Endodermal cell (in vitro differentiated cells): ENCODE measurements around the gene TNNT2. TPM values are rescaled to one million over a fixed set of nuclear protein-coding genes. Genes with fewer than 3 reads are reported as not detected.

Source experiments
- DNase-seq: peaks from one replicate; pipeline ENCODE4 v3.0.0-alpha.2; 2017
- H3K27ac ChIP-seq: 2 replicates; pipeline ENCODE4 v1.5.1; 2013; ENCODE audit warnings: mild to moderate bottlenecking, low read depth, low read length, moderate library complexity
- H3K27me3 ChIP-seq: 2 replicates; pipeline ENCODE4 v1.6.1; 2013; ENCODE audit warnings: mild to moderate bottlenecking, low read length, moderate library complexity; ENCODE audit not compliant: insufficient read depth, control insufficient read depth, poor library complexity, severe bottlenecking
- H3K36me3 ChIP-seq: 2 replicates; pipeline ENCODE4 v1.7.0; 2013; ENCODE audit warnings: mild to moderate bottlenecking, low read length, moderate library complexity; ENCODE audit not compliant: control insufficient read depth, insufficient read depth
- H3K4me1 ChIP-seq: one replicate; pipeline ENCODE4 v1.7.0; 2013; ENCODE audit warnings: low read length; ENCODE audit not compliant: control insufficient read depth, insufficient read depth
- H3K4me3 ChIP-seq: 2 replicates; pipeline ENCODE4 v1.5.1; 2013; ENCODE audit warnings: mild to moderate bottlenecking, low read length, moderate library complexity
- H3K9ac ChIP-seq: 2 replicates; pipeline ENCODE4 v1.6.1; 2013; ENCODE audit warnings: mild to moderate bottlenecking, low read length, moderate library complexity; ENCODE audit not compliant: poor library complexity, severe bottlenecking; ENCODE audit errors: extremely low read depth
- H3K9me3 ChIP-seq: 2 replicates; pipeline ENCODE4 v1.6.1; 2013; ENCODE audit warnings: mild to moderate bottlenecking, low read length, moderate library complexity; ENCODE audit not compliant: control insufficient read depth
- H3K27ac Mint-ChIP-seq: 2 replicates; pipeline ENCODE4 v1.8.0; 2020; ENCODE audit warnings: mixed read lengths
- H3K27me3 Mint-ChIP-seq: 2 replicates; pipeline ENCODE4 v1.8.0; 2021; ENCODE audit warnings: mild to moderate bottlenecking, mixed read lengths; ENCODE audit not compliant: insufficient read depth
- H3K36me3 Mint-ChIP-seq: 2 replicates; pipeline ENCODE4 v1.8.0; 2020; ENCODE audit warnings: low read depth, mixed read lengths
- H3K4me1 Mint-ChIP-seq: 2 replicates; pipeline ENCODE4 v1.8.0; 2020; ENCODE audit warnings: mixed read lengths
- H3K4me3 Mint-ChIP-seq: 2 replicates; pipeline ENCODE4 v1.8.0; 2020; ENCODE audit warnings: mild to moderate bottlenecking, moderate library complexity, mixed read lengths
- H3K9me3 Mint-ChIP-seq: 2 replicates; pipeline ENCODE4 v1.8.0; 2020; ENCODE audit warnings: mild to moderate bottlenecking, mixed read lengths
- CTCF ChIP-seq: fragments of 200-600 bp; sonication (generic); conservative IDR thresholded peaks from 2 replicates; pipeline ENCODE4 v1.5.0; 2021; ENCODE audit warnings: antibody characterized with exemption, mild to moderate bottlenecking
- WGBS, 2 experiments: methylation state at CpG; one replicate each; pipeline versions ENCODE4 v1.1.5 to v1.1.7; 2013; ENCODE audit warnings: missing lambda C conversion rate in 2 of 2, mixed read lengths in 1 of 2; ENCODE audit not compliant: insufficient coverage in 1 of 2, insufficient read length in 1 of 2; 5-methylcytosine and 5-hydroxymethylcytosine counted together
- total RNA-seq, 2 donors: library from RNA; stranded (reverse); fragmentation: NEBNext Ultra II Directional in 1 of 2; extraction: Animal tissue kit (Norgen Biotek cat#: 25700) in 1 of 2; gene quantifications; 2 replicates in 1 of 2; 3 replicates in 1 of 2; pipeline ENCODE4 v1.2.1, GENCODE V29; 2021

TNNT2 gene
- total RNA-seq, 2 donors from 2014 or later: 0.35 to 0.88 TPM

- Mint-ChIP-seq H3K4me1 (peaks cover 30% of the 10 kb centered on the region), H3K27me3 (peaks cover 20% of the 10 kb centered on the region), H3K27ac (no peak overlapping the region), H3K4me3 (peak overlapping the region; percentile 56), H3K36me3 (no peaks in the 10 kb centered on the region), H3K9me3 (no peaks in the 10 kb centered on the region)
- no peaks in the 10 kb centered on the region for H3K36me3 ChIP-seq
- peaks cover 48% of the 10 kb centered on the region for H3K27me3 ChIP-seq
- peak overlapping the region; percentile 71 for H3K4me3 ChIP-seq
- H3K9ac ChIP-seq: peak overlapping the region; percentile 57
- no peaks in the 10 kb centered on the region for H3K4me1 ChIP-seq
- H3K27ac ChIP-seq: no peak overlapping the region
- 8 to 13% methylated on average over 40 to 62 of the region's 62 CpGs for WGBS, 2 experiments
- TF ChIP-seq CTCF: no peak
- DNase-seq: peak; percentile 91
- no peaks in the 10 kb centered on the region for H3K9me3 ChIP-seq
Observed at GRCh38 chr1:201399352-201400126, 22.1 kb upstream of the TNNT2 start.

GRCh38 chr1:201399018-201399351 lies 21.5 kb upstream of the TNNT2 start, which contains the start of gene LAD1:
Gene LAD1, minus strand, starts transcription at chr1:201399324. Its CDS starts 18 bp downstream, at chr1:201399306.
- Histone ChIP-seq H3K4me3 (peak within 1 kb of the TSS; percentile 71), H3K27me3 (peaks cover 48% of the 10 kb centered on the region), H3K27ac (no peak within 1 kb of the TSS), H3K36me3 (no peaks in the 10 kb centered on the region), H3K9me3 (no peaks in the 10 kb centered on the region), H3K4me1 (no peaks in the 10 kb centered on the region), H3K9ac (peak within 1 kb of the TSS; percentile 57)
- WGBS, 2 experiments: 20 to 54% methylated on average over 4 to 25 of the region's 25 CpGs
- Mint-ChIP-seq H3K4me1 (peaks cover 34% of the 10 kb centered on the region), H3K4me3 (peak within 1 kb of the TSS; percentile 56), H3K27me3 (peaks cover 20% of the 10 kb centered on the region), H3K36me3 (no peaks in the 10 kb centered on the region), H3K27ac (no peak within 1 kb of the TSS), H3K9me3 (no peaks in the 10 kb centered on the region)
- DNase-seq: no peak
- TF ChIP-seq CTCF: no peak

GRCh38 chr1:201397675-201398074 lies 20.2 kb upstream of the TNNT2 start:
- Mint-ChIP-seq H3K27me3 (peaks cover 20% of the 10 kb centered on the region), H3K4me1 (peaks cover 34% of the 10 kb centered on the region), H3K36me3 (no peaks in the 10 kb centered on the region), H3K27ac (no peak overlapping the region), H3K9me3 (no peaks in the 10 kb centered on the region), H3K4me3 (peak overlapping the region; percentile 56)
- Histone ChIP-seq H3K9me3 (no peaks in the 10 kb centered on the region), H3K9ac (no peak overlapping the region), H3K4me3 (no peak overlapping the region), H3K4me1 (no peaks in the 10 kb centered on the region), H3K27ac (no peak overlapping the region), H3K36me3 (no peaks in the 10 kb centered on the region), H3K27me3 (peaks cover 48% of the 10 kb centered on the region)
- TF ChIP-seq CTCF: no peak
- 84% methylated on average over 2 of the region's 2 CpGs; no CpG with 5 or more reads in 1 of the 2 experiments for WGBS, 2 experiments
- DNase-seq: no peak
